H1 (cell line): ENCODE data around the gene SH3RF2. TPM values are rescaled to one million over a fixed set of nuclear protein-coding genes. Genes with fewer than 3 reads are reported as not detected.

Experiments
- RAD21 ChIP-seq, 2 experiments: IDR thresholded peaks in 1 of 2; conservative IDR thresholded peaks in 1 of 2; 2 replicates each; pipeline ENCODE4 v1.6.1; 2011; ENCODE audit warnings: low read depth in 2 of 2, low read length in 2 of 2, improper control_type of control experiment in 1 of 2, inconsistent platforms in 1 of 2, mild to moderate bottlenecking in 1 of 2, moderate library complexity in 1 of 2
- RBBP5 ChIP-seq: IDR thresholded peaks from 2 replicates; pipeline ENCODE4 v1.7.1; 2012; ENCODE audit warnings: low read depth, mild to moderate bottlenecking, inconsistent platforms, low read length, moderate library complexity, borderline replicate concordance
- TAF1 ChIP-seq: IDR thresholded peaks from 2 replicates; pipeline ENCODE4 v1.6.1; 2011; ENCODE audit warnings: mild to moderate bottlenecking, low read depth, low read length
- polyA plus RNA-seq, 7 experiments: library from polyadenylated mRNA; depleted of rRNA in 3 of 7; stranded (reverse) in 5 of 7; unstranded in 2 of 7; fragments of >200 nt in 5 of 7; fragments of 200-250 nt in 2 of 7; gene quantifications; 1 replicate in 5 of 7; 2 replicates in 1 of 7; 4 replicates in 1 of 7; pipeline versions ENCODE4 v1.2.1 to v1.2.3, GENCODE V29; 2011 to 2013; ENCODE audit warnings: missing spikeins in 2 of 7, mixed read lengths in 2 of 7
- total RNA-seq: library from RNA; stranded (reverse); fragmentation: NEBNext Ultra II Directional; extraction: Animal tissue kit (Norgen Biotek cat#: 25700); gene quantifications from 2 replicates; pipeline ENCODE4 v1.2.1, GENCODE V29; 2021

Gene SH3RF2
- total and polyA plus RNA-seq, 2 of the 8 experiments (the other 6 are each of a cell fraction or from before 2014, with no cell fraction given), result 0.80 to 0.95 TPM

DNA sequence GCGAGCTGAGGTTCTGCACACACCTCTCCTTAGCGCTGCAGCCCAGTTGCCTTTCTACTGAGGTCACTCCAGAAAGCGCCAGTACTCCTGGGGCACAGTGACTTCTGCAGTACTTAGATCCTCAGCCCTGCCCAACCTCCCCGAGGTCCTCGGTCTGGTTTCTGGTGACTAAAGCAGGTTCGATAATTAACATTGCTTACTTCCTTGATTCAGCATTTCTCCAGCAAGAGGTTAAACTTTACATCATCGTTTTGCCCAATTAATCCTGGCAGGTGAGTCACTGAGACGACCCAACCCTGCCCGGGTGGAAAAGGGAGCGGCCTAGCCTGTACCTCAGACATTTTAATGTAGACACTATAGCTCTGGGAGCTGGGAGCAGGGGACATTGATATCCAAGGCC, 91.4 kb downstream of the SH3RF2 start (continued):
- no peak for TF ChIP-seq RBBP5
- no peak for TF ChIP-seq RAD21 (IDR thresholded peaks at IDR 0.05 in 1 of 2, conservative IDR thresholded peaks at IDR 0.05 in 1 of 2; ENCODE audit: low read depth in 2 of 2, low read length in 2 of 2)
- TF ChIP-seq TAF1, result no peak
